SK-N-SH (cell line): ENCODE data around the gene GOLGA6A. TPM values are rescaled to one million over a fixed set of nuclear protein-coding genes. Genes with fewer than 3 reads are reported as not detected.

Experiments
- CTCF ChIA-PET: fragments of 300-600, 350-600 bp; formaldehyde crosslinking; extraction: SDS; loops from one replicate; lab custom pipeline; 2021; lab: Yijun Ruan, JAX
- POLR2A ChIA-PET: fragments of 350-600 bp; sonication (Branson Sonifier 250); formaldehyde crosslinking; extraction: SDS; loops from one replicate; lab custom pipeline; 2020; ENCODE audit warnings: antibody characterized with exemption, inconsistent platforms; lab: Yijun Ruan, JAX
- DNase-seq: peaks from one replicate; pipeline ENCODE4 v3.0.0; 2012
- H2AFZ ChIP-seq: fragments of 200-600 bp; sonication (generic); 2 replicates; pipeline ENCODE4 v1.8.1; 2016; ENCODE audit warnings: antibody characterized with exemption, mild to moderate bottlenecking, low read depth
- H3F3A ChIP-seq: fragments of 200-600 bp; sonication (generic); replicated peaks from 2 replicates; pipeline ENCODE3; 2016; ENCODE audit warnings: antibody characterized with exemption, mild to moderate bottlenecking; ENCODE audit not compliant: insufficient read depth
- H3K27ac ChIP-seq, 2 experiments: fragments of 200-500 bp in 1 of 2; fragments of 200-600 bp in 1 of 2; sonication (Bioruptor generic) in 1 of 2; sonication (generic), shearing (Covaris generic) in 1 of 2; 2 replicates each; pipeline versions ENCODE4 v1.5.1 to v1.6.1; 2014 to 2016; ENCODE audit warnings: low read depth in 2 of 2, inconsistent platforms in 1 of 2, low read length in 1 of 2, mild to moderate bottlenecking in 1 of 2, mixed read lengths in 1 of 2
- H3K27me3 ChIP-seq: fragments of 200-600 bp; sonication (generic), shearing (Covaris generic); 2 replicates; pipeline ENCODE4 v1.6.1; 2016; ENCODE audit warnings: mixed run types; ENCODE audit not compliant: insufficient read depth
- H3K36me3 ChIP-seq, 2 experiments: fragments of 200-500 bp in 1 of 2; fragments of 200-600 bp in 1 of 2; sonication (Bioruptor generic) in 1 of 2; sonication (generic) in 1 of 2; replicated peaks in 1 of 2; 2 replicates each; pipeline versions ENCODE3 to v1.5.1; 2014 to 2016; ENCODE audit warnings: low read length in 1 of 2, mild to moderate bottlenecking in 1 of 2; ENCODE audit not compliant: insufficient read depth in 2 of 2, control insufficient read depth in 1 of 2
- H3K4me1 ChIP-seq, 2 experiments: fragments of 200-500 bp in 1 of 2; fragments of 200-600 bp in 1 of 2; sonication (Bioruptor generic) in 1 of 2; sonication (generic), shearing (Covaris generic) in 1 of 2; 2 replicates each; pipeline versions ENCODE4 v1.5.1 to v1.6.1; 2014 to 2016; ENCODE audit warnings: low read depth in 1 of 2, low read length in 1 of 2, mixed run types in 1 of 2; ENCODE audit not compliant: insufficient read depth in 2 of 2, control insufficient read depth in 1 of 2
- H3K4me2 ChIP-seq: fragments of 200-600 bp; sonication (generic), shearing (Covaris generic); 2 replicates; pipeline ENCODE4 v1.6.1; 2017; ENCODE audit warnings: mixed run types
- H3K4me3 ChIP-seq, 2 experiments: fragments of 200-500 bp in 1 of 2; fragments of 200-600 bp in 1 of 2; sonication (Bioruptor generic) in 1 of 2; sonication (generic), shearing (Covaris generic) in 1 of 2; 2 replicates each; pipeline versions ENCODE4 v1.5.1 to v1.8.1; 2014 to 2016; ENCODE audit warnings: low read depth in 2 of 2, inconsistent platforms in 1 of 2, low read length in 1 of 2, mild to moderate bottlenecking in 1 of 2, mixed read lengths in 1 of 2, moderate library complexity in 1 of 2
- H3K79me2 ChIP-seq: fragments of 200-600 bp; sonication (generic); 2 replicates; pipeline ENCODE4 v1.8.1; 2017; ENCODE audit warnings: mild to moderate bottlenecking; ENCODE audit not compliant: insufficient read depth
- H3K9ac ChIP-seq: fragments of 200-600 bp; sonication (generic); 2 replicates; pipeline ENCODE4 v1.6.1; 2017; ENCODE audit warnings: mixed run types
- H3K9me2 ChIP-seq: fragments of 200-600 bp; sonication (generic); 2 replicates; pipeline ENCODE4 v1.6.1; 2017; ENCODE audit warnings: mixed run types
- H3K9me3 ChIP-seq: fragments of 200-600 bp; sonication (generic); 2 replicates; pipeline ENCODE4 v1.6.1; 2017; ENCODE audit warnings: mixed run types, mild to moderate bottlenecking, moderate library complexity
- H4K20me1 ChIP-seq: fragments of 200-600 bp; sonication (generic); 2 replicates; pipeline ENCODE4 v1.6.1; 2017; ENCODE audit warnings: mild to moderate bottlenecking, mixed run types; ENCODE audit not compliant: insufficient read depth
- ELF1 ChIP-seq: IDR thresholded peaks from 2 replicates; pipeline ENCODE4 v1.4.0; 2012
- EP300 ChIP-seq, 2 experiments: IDR thresholded peaks; 2 replicates each; pipeline versions ENCODE4 v1.4.0 to v1.6.1; 2012; ENCODE audit warnings: borderline replicate concordance in 1 of 2, low read depth in 1 of 2, low read length in 1 of 2
- FOXM1 ChIP-seq: IDR thresholded peaks from 2 replicates; pipeline ENCODE4 v1.4.0; 2012; ENCODE audit warnings: low read depth, mild to moderate bottlenecking
- GATA2 ChIP-seq: sonication (generic); formaldehyde crosslinking; IDR thresholded peaks from 2 replicates; pipeline ENCODE4 v1.5.0; 2020; ENCODE audit warnings: mild to moderate bottlenecking, missing genetic modification reagents
- JUND ChIP-seq: IDR thresholded peaks from 2 replicates; pipeline ENCODE4 v1.4.0; 2012
- NRF1 ChIP-seq: IDR thresholded peaks from 2 replicates; pipeline ENCODE4 v1.6.1; 2012; ENCODE audit warnings: low read depth, mild to moderate bottlenecking, low read length
- PBX3 ChIP-seq: IDR thresholded peaks from 2 replicates; pipeline ENCODE4; 2012
- RCOR1 ChIP-seq: fragments of 150-350 bp; IDR thresholded peaks from 2 replicates; pipeline ENCODE4 v1.6.1; 2017; ENCODE audit warnings: antibody characterized with exemption, low read length
- TAF1 ChIP-seq: IDR thresholded peaks from 2 replicates; pipeline ENCODE4 v1.6.1; 2012; ENCODE audit warnings: low read depth, mild to moderate bottlenecking, low read length, moderate library complexity, borderline replicate concordance
- TCF12 ChIP-seq: IDR thresholded peaks from 2 replicates; pipeline ENCODE4 v1.4.0; 2012
- USF1 ChIP-seq: IDR thresholded peaks from 2 replicates; pipeline ENCODE4 v1.4.0; 2012; ENCODE audit warnings: low read depth, borderline replicate concordance
- YY1 ChIP-seq: IDR thresholded peaks from 2 replicates; pipeline ENCODE4 v1.4.0; 2012; ENCODE audit warnings: low read depth, mild to moderate bottlenecking
- ZBTB33 ChIP-seq: IDR thresholded peaks from 2 replicates; pipeline ENCODE4 v1.4.0; 2012; ENCODE audit warnings: low read depth, borderline replicate concordance
- WGBS: methylation state at CpG from one replicate; pipeline ENCODE4 v1.1.6; 2017; ENCODE audit warnings: low lambda C conversion rate; 5-methylcytosine and 5-hydroxymethylcytosine counted together
- polyA plus RNA-seq, 3 experiments: library from polyadenylated mRNA; depleted of rRNA; stranded (reverse); fragments of >200 nt; gene quantifications; 2 replicates each; pipeline ENCODE4 v1.2.3, GENCODE V29; 2012
- TF ChIP-seq, protein P1 (sequence below): IDR thresholded peaks from 2 replicates; pipeline ENCODE4 v1.4.0; 2012; ENCODE audit warnings: low read depth
- TF ChIP-seq, protein P2 (sequence below): fragments of 150-350 bp; IDR thresholded peaks from 2 replicates; pipeline ENCODE4 v1.6.1; 2016; ENCODE audit warnings: mild to moderate bottlenecking, low read depth, low read length
- TF ChIP-seq, protein P3 (sequence below): IDR thresholded peaks from 2 replicates; pipeline ENCODE4 v1.6.1; 2012; ENCODE audit warnings: mild to moderate bottlenecking, low read depth, low read length, moderate library complexity

Gene GOLGA6A
- polyA plus RNA-seq, 1 of the 3 experiments (the other 2 are of a cell fraction): not detected

DNA sequence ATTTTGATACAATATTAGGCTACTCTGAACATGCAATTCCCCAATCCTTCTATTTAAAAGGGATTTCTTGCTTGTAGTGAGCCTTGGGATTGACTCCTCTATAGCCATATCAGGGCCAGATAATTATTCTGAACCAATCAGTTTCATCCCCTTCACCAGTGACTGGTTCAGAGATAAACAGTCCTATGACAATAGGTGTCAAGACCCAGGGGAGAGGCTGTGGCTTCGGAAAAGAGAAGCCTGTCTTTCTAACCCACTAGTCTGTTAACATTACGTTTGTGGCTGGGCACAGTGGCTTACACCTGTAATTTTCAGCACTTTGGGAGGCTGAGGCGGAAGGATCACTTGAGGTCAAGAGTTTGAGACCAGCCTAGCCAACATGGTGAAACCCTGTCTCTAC, 41.8 kb upstream of the GOLGA6A start:
- no peak overlapping the region for H3K4me3 ChIP-seq
- H3F3A ChIP-seq: no peaks in the 10 kb centered on the region
- peaks cover 0 to 27% of the 10 kb centered on the region in 2 experiments; a peak in 1 of 4 replicates for H3K4me1 ChIP-seq
- WGBS: 61% methylated on average over 3 of the region's 3 CpGs
- peaks cover 17% of the 10 kb centered on the region for H3K27me3 ChIP-seq
- no peak for TF ChIP-seq FOXM1
- TF ChIP-seq, protein P1, sequence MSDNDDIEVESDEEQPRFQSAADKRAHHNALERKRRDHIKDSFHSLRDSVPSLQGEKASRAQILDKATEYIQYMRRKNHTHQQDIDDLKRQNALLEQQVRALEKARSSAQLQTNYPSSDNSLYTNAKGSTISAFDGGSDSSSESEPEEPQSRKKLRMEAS: no peak
- TF ChIP-seq PBX3: no peak
- TF ChIP-seq TAF1: no peak
- TF ChIP-seq, protein P2, sequence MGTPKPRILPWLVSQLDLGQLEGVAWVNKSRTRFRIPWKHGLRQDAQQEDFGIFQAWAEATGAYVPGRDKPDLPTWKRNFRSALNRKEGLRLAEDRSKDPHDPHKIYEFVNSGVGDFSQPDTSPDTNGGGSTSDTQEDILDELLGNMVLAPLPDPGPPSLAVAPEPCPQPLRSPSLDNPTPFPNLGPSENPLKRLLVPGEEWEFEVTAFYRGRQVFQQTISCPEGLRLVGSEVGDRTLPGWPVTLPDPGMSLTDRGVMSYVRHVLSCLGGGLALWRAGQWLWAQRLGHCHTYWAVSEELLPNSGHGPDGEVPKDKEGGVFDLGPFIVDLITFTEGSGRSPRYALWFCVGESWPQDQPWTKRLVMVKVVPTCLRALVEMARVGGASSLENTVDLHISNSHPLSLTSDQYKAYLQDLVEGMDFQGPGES: no peak
- no peak for TF ChIP-seq TCF12
- no peak for TF ChIP-seq JUND
- no peak for TF ChIP-seq ZBTB33
- no peak for TF ChIP-seq EP300 (IDR thresholded peaks at IDR 0.05; ENCODE audit: borderline replicate concordance in 1 of 2, low read depth in 1 of 2, low read length in 1 of 2)
- no peak for TF ChIP-seq USF1
- TF ChIP-seq, protein P3, sequence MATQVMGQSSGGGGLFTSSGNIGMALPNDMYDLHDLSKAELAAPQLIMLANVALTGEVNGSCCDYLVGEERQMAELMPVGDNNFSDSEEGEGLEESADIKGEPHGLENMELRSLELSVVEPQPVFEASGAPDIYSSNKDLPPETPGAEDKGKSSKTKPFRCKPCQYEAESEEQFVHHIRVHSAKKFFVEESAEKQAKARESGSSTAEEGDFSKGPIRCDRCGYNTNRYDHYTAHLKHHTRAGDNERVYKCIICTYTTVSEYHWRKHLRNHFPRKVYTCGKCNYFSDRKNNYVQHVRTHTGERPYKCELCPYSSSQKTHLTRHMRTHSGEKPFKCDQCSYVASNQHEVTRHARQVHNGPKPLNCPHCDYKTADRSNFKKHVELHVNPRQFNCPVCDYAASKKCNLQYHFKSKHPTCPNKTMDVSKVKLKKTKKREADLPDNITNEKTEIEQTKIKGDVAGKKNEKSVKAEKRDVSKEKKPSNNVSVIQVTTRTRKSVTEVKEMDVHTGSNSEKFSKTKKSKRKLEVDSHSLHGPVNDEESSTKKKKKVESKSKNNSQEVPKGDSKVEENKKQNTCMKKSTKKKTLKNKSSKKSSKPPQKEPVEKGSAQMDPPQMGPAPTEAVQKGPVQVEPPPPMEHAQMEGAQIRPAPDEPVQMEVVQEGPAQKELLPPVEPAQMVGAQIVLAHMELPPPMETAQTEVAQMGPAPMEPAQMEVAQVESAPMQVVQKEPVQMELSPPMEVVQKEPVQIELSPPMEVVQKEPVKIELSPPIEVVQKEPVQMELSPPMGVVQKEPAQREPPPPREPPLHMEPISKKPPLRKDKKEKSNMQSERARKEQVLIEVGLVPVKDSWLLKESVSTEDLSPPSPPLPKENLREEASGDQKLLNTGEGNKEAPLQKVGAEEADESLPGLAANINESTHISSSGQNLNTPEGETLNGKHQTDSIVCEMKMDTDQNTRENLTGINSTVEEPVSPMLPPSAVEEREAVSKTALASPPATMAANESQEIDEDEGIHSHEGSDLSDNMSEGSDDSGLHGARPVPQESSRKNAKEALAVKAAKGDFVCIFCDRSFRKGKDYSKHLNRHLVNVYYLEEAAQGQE: no peak
- no peak for TF ChIP-seq GATA2 (CRISPR knock-in tag)
- TF ChIP-seq NRF1: no peak
- no peak for TF ChIP-seq RCOR1
- TF ChIP-seq YY1: no peak
- TF ChIP-seq ELF1: no peak
- ChIA-PET CTCF (interaction anchor here (1.2 to 3.8 kb wide), 4 partner anchors 20 to 196 kb away, joined by 3 to 37 read pairs (median 14); no protein-coding TSS in a partner anchor), POLR2A (no interaction called here)
- H3K36me3 ChIP-seq: no peaks in the 10 kb centered on the region
- no peak for DNase-seq
- H3K4me2 ChIP-seq: no peak overlapping the region
- H4K20me1 ChIP-seq: no peaks in the 10 kb centered on the region
- H3K27ac ChIP-seq: no peak overlapping the region
- no peaks in the 10 kb centered on the region for H3K9me2 ChIP-seq
- H3K9me3 ChIP-seq: no peaks in the 10 kb centered on the region
- no peak overlapping the region for H2AFZ ChIP-seq
- H3K9ac ChIP-seq: no peak overlapping the region
- no peaks in the 10 kb centered on the region for H3K79me2 ChIP-seq
